GM23338 (cell line): ENCODE data around the gene DST. TPM values are rescaled to one million over a fixed set of nuclear protein-coding genes. Genes with fewer than 3 reads are reported as not detected.

Source experiments
- ATAC-seq: fragments of 200-7000 bp; cut with Tn5 transposase; 3 replicates; pipeline ENCODE4 v1.9.1; 2020
- DNase-seq: peaks from one replicate; pipeline ENCODE4 v3.0.0-alpha.2; 2015; ENCODE audit warnings: low spot score
- H2AFZ ChIP-seq: fragments of 200-600 bp; sonication (generic); 2 replicates; pipeline ENCODE4 v1.8.0; 2016; ENCODE audit warnings: antibody characterized with exemption, mild to moderate bottlenecking, moderate library complexity
- H3F3A ChIP-seq: fragments of 200-600 bp; sonication (generic); replicated peaks from 2 replicates; pipeline ENCODE4 v1.8.0; 2017; ENCODE audit warnings: antibody characterized with exemption, mixed run types, low read depth
- H3K27ac ChIP-seq: fragments of 200-600 bp; sonication (generic); 2 replicates; pipeline ENCODE4 v1.6.1; 2016; ENCODE audit warnings: low read depth
- H3K27me3 ChIP-seq: fragments of 200-600 bp; sonication (generic); 2 replicates; pipeline ENCODE4 v1.8.0; 2016; ENCODE audit warnings: mild to moderate bottlenecking, mixed run types, moderate library complexity; ENCODE audit not compliant: insufficient read depth
- H3K36me3 ChIP-seq: fragments of 200-600 bp; sonication (generic); 2 replicates; pipeline ENCODE4 v1.8.0; 2016; ENCODE audit warnings: mild to moderate bottlenecking; ENCODE audit not compliant: insufficient read depth
- H3K4me1 ChIP-seq: fragments of 200-600 bp; sonication (generic); 2 replicates; pipeline ENCODE4 v1.8.0; 2016; ENCODE audit warnings: mild to moderate bottlenecking, moderate library complexity; ENCODE audit not compliant: insufficient read depth
- H3K4me2 ChIP-seq: fragments of 200-600 bp; sonication (generic); 2 replicates; pipeline ENCODE4 v1.7.1; 2017; ENCODE audit warnings: mixed run types
- H3K4me3 ChIP-seq: fragments of 200-600 bp; sonication (generic); 2 replicates; pipeline ENCODE4 v1.6.1; 2016; ENCODE audit warnings: mixed run types
- H3K79me2 ChIP-seq: fragments of 200-600 bp; sonication (generic); replicated peaks from 2 replicates; pipeline ENCODE4 v1.8.0; 2017; ENCODE audit warnings: mild to moderate bottlenecking; ENCODE audit not compliant: insufficient read depth
- H3K9me2 ChIP-seq: fragments of 200-600 bp; sonication (generic); 2 replicates; pipeline ENCODE4 v1.8.0; 2017; ENCODE audit not compliant: insufficient read depth
- H4K20me1 ChIP-seq: fragments of 200-600 bp; sonication (generic); replicated peaks from 2 replicates; pipeline ENCODE4 v1.8.0; 2017; ENCODE audit warnings: mild to moderate bottlenecking; ENCODE audit not compliant: insufficient read depth
- H3K27ac Mint-ChIP-seq: 2 replicates; pipeline ENCODE4 v1.8.0; 2020; ENCODE audit warnings: inconsistent platforms, mild to moderate bottlenecking, moderate library complexity, mixed read lengths
- H3K27me3 Mint-ChIP-seq: 3 replicates; pipeline ENCODE4 v1.8.0; 2022; ENCODE audit warnings: low read depth, mild to moderate bottlenecking, moderate library complexity, mixed read lengths, inconsistent platforms; ENCODE audit not compliant: insufficient read depth, poor library complexity
- H3K36me3 Mint-ChIP-seq: 3 replicates; pipeline ENCODE4 v1.8.0; 2021; ENCODE audit warnings: low read depth, mild to moderate bottlenecking, inconsistent platforms, moderate library complexity, mixed read lengths
- H3K4me1 Mint-ChIP-seq: 3 replicates; pipeline ENCODE4 v1.8.0; 2020; ENCODE audit warnings: mild to moderate bottlenecking, inconsistent platforms, mixed read lengths
- H3K4me3 Mint-ChIP-seq: 3 replicates; pipeline ENCODE4 v1.8.0; 2021; ENCODE audit warnings: moderate library complexity, mild to moderate bottlenecking, inconsistent platforms, mixed read lengths
- H3K9me3 Mint-ChIP-seq: 3 replicates; pipeline ENCODE4 v1.8.0; 2020; ENCODE audit warnings: moderate library complexity, mild to moderate bottlenecking, inconsistent platforms, mixed read lengths
- CREB1 ChIP-seq: fragments of 250-450 bp; sonication (Bioruptor Pico); IDR thresholded peaks from 2 replicates; pipeline ENCODE4 v1.5.0; 2020; ENCODE audit warnings: low read depth, mild to moderate bottlenecking, moderate library complexity
- CTCF ChIP-seq, 2 experiments: fragments of 200-600 bp in 1 of 2; sonication (generic) in 1 of 2; conservative IDR thresholded peaks; 2 replicates each; pipeline versions ENCODE4 v1.5.1 to v1.6.1; 2016 to 2017; ENCODE audit warnings: antibody characterized with exemption in 2 of 2, low read depth in 2 of 2, mild to moderate bottlenecking in 2 of 2, moderate library complexity in 1 of 2
- ETS1 ChIP-seq: IDR thresholded peaks from 2 replicates; pipeline ENCODE4 v1.6.1; 2016; ENCODE audit warnings: antibody characterized with exemption
- EZH2 ChIP-seq: fragments of 200-600 bp; sonication (generic); IDR thresholded peaks from one replicate; pipeline ENCODE4 v1.8.0; 2017; ENCODE audit warnings: antibody characterized with exemption, mild to moderate bottlenecking, low read depth; ENCODE audit not compliant: unreplicated experiment
- EZH2phosphoT487 ChIP-seq: fragments of 200-600 bp; sonication (generic); IDR thresholded peaks from one replicate; pipeline ENCODE4 v1.8.1; 2018; ENCODE audit warnings: antibody characterized with exemption; ENCODE audit not compliant: unreplicated experiment
- JUNB ChIP-seq: IDR thresholded peaks from one replicate; pipeline ENCODE4 v1.6.1; 2016; ENCODE audit warnings: antibody characterized with exemption; ENCODE audit not compliant: unreplicated experiment
- NANOG ChIP-seq: IDR thresholded peaks from 2 replicates; pipeline ENCODE4 v1.6.1; 2016; ENCODE audit warnings: antibody characterized with exemption, borderline replicate concordance
- POLR2AphosphoS5 ChIP-seq: IDR thresholded peaks from 2 replicates; pipeline ENCODE4 v1.6.1; 2016; ENCODE audit warnings: antibody characterized with exemption, low read depth
- REST ChIP-seq: IDR thresholded peaks from one replicate; pipeline ENCODE4 v1.6.1; 2018; ENCODE audit warnings: antibody characterized with exemption; ENCODE audit not compliant: unreplicated experiment
- STAT1 ChIP-seq: IDR thresholded peaks from one replicate; pipeline ENCODE4 v1.6.1; 2016; ENCODE audit warnings: antibody characterized with exemption; ENCODE audit not compliant: unreplicated experiment
- ZNF114 ChIP-seq: fragments of 250-450 bp; sonication (Bioruptor Pico); IDR thresholded peaks from 2 replicates; pipeline ENCODE4 v1.5.0; 2020; ENCODE audit warnings: mild to moderate bottlenecking, moderate library complexity
- ZNF331 ChIP-seq: fragments of 250-450 bp; sonication (Bioruptor Pico); IDR thresholded peaks from 2 replicates; pipeline ENCODE4 v1.5.0; 2020; ENCODE audit warnings: low read depth, mild to moderate bottlenecking, moderate library complexity
- ZNF462 ChIP-seq: fragments of 250-450 bp; sonication (Bioruptor Pico); IDR thresholded peaks from 2 replicates; pipeline ENCODE4 v1.5.0; 2020; ENCODE audit warnings: mild to moderate bottlenecking, moderate library complexity
- polyA plus RNA-seq: library from polyadenylated mRNA; unstranded; fragments of >200 nt; fragmentation: Nextera tagmentation; extraction: Ambion mirVana; gene quantifications from 2 replicates; pipeline ENCODE4 v1.2.1, GENCODE V29; 2016
- total RNA-seq: library from RNA; depleted of rRNA; stranded (reverse); fragments of >200 nt; shearing (Covaris generic); gene quantifications from 2 replicates; pipeline ENCODE4 v1.2.3, GENCODE V29; 2014

Gene DST
- total and polyA plus RNA-seq, 2 experiments from 2014 or later, result 88.7 to 188 TPM

GRCh38 chr6:56677559-56677958 lies 34.9 kb upstream of the DST start:
- no peaks in the 10 kb centered on the region for H3F3A ChIP-seq
- H3K4me3 ChIP-seq, result no peak overlapping the region
- Mint-ChIP-seq H3K4me1 (no peaks in the 10 kb centered on the region), H3K27ac (no peak overlapping the region), H3K9me3 (no peaks in the 10 kb centered on the region), H3K4me3 (no peak overlapping the region), H3K27me3 (no peaks in the 10 kb centered on the region), H3K36me3 (no peaks in the 10 kb centered on the region)
- no peak overlapping the region for H3K4me2 ChIP-seq
- TF ChIP-seq CREB1 (CRISPR knock-in tag) (no peak), POLR2AphosphoS5 (no peak), JUNB (no peak), STAT1 (no peak), ZNF462 (CRISPR knock-in tag) (no peak), CTCF (conservative IDR thresholded peaks at IDR 0.05; ENCODE audit: low read depth in 2 of 2) (no peak), ZNF114 (CRISPR knock-in tag) (no peak), ETS1 (no peak), REST (no peak), ZNF331 (CRISPR knock-in tag) (no peak), EZH2 (no peak), NANOG (no peak), EZH2phosphoT487 (no peak)
- H3K9me2 ChIP-seq, result peaks cover 5% of the 10 kb centered on the region; the same call in 1 of the 2 replicates
- no peak for ATAC-seq
- H4K20me1 ChIP-seq, result no peaks in the 10 kb centered on the region; the same call in none of the 2 replicates
- no peaks in the 10 kb centered on the region for H3K36me3 ChIP-seq
- no peaks in the 10 kb centered on the region for H3K4me1 ChIP-seq
- DNase-seq, result no peak
- H3K27ac ChIP-seq, result no peak overlapping the region
- H3K79me2 ChIP-seq, result peaks cover 72% of the 10 kb centered on the region
- H2AFZ ChIP-seq, result no peak overlapping the region
- H3K27me3 ChIP-seq, result no peaks in the 10 kb centered on the region
